Fibroblast of skin of left biceps (primary cell): ENCODE results near the gene NPDC1.
"Not testable (repeated sequence)": the region's sequence is repeated elsewhere in the genome, so short reads cannot be mapped to it uniquely, and the experiment has no call there.

Source experiments
- DNase-seq, 2 experiments: peaks; one replicate each; pipeline ENCODE4 v3.0.0-alpha.2; 2013; ENCODE audit warnings: low read depth in 2 of 2

NPDC1 gene

DNA sequence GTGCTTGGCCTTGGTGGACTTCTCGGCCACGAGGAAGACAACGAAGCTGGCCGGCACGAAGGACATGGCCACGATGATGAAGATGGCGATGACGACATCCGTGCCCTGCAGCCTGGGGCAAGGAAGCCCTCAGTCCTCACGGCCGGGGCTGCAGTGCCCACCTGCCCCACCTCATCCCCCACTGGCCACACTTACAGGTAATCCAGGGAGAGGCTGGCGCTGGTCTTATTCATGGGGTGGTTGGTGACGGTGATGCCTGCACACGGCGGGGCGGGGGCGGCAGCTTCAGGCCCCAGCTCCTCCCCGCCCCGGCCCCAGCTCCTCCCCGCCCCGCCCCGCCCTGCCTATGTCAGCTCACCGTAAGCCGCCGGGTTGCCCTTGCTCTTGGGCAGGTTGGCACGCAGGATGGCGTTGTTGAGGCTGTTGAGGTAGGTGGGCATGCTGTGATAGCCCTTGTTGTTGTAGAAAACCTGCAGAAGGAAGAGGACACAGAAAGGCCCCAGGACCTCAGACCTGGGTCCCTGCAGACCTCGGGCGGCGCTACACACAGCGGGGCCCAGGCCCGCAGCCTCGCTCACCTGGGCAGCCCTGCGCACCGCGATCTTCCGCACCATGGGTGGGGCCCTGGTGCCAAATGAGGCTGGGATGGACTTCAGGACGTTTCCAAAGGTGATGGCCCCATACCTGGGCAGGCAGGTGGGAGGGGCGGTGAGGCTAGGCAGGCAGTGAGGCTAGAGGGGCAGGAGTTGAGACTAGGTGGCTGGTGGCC is 33.9 kb downstream of the NPDC1 start:
- no peak for DNase-seq

- no peak for DNase-seq
Observed at GRCh38 chr9:137011156-137011555, 34.8 kb downstream of the NPDC1 start.

DNA sequence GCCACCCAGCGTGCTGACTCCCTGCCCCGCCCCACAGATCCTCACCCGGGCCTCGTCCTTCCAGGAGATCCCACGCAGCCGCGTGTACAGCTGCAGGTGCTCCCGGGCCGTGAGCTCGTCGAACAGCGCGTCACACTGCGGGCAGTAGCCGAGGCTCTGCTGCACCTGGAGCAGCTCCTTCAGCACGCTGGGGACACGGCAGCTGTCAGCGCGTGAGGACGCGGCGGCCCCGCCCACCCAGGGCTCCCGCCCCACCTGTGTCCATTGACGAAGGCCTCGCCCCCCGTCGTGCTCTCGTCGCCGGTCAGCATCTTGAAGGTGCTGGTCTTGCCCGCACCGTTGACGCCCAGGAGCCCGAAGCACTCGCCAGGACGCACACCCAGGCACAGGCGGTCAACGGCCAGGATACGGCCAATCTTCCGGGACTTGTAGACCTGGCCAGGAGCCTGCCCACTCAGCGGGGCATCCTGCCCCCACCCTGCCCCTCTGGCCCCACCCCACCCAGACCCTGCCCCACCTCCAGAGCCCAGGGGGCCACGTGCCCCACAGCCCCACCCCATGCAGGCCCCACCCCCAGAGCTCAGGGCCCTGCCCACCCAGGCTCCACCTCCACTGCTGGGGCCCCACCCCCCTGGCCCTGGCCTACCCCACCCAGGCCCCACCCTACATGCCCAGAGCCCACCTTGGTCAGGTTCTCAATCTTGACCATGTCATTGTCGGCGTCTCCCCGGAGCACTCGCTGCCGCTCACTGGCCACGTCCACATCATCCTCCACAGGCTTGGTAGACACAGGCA is 35.8 kb downstream of the NPDC1 start:
- no peak for DNase-seq

DNA sequence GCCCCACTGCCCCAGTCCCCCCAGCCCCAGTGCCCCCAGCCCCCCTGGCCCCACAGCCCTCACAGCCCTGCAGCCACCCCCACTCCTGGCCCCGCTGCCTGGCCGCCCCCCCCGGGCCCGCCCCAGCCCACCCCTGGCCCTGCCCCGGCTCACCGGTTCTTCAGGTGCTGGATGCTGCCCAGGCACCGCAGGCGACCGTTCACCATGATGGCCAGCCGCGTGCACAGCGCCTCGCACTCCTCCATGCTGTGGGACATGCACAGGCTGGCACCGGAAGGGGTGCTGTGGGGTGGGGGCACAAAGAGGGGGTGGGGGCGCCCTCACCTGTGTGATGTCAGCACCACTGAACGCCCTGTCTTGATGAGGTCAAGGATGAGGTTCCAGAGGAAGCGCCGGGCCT is 36.8 kb downstream of the NPDC1 start:
- no peak for DNase-seq

DNA sequence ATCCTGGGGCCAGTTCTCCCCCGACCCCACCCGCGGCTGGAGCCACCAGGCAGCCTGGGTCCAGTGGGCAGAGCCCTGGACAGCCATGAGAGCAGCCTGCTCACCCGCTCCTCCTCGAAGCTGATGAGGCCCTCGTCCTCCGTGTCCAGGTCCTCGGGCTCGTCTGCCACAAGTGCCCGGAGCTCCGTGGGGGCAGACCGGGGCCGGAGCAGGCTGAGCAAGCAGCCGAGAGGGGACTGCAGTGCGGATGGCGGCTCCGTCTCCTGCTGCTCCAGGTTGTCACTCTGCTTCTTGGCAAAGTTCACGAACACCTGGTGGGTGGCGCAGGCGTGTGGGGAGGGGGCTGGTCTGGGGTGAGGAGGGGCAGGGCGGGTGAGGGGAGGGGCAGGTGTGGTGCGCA is 37.7 kb downstream of the NPDC1 start:
- no peak for DNase-seq

DNA sequence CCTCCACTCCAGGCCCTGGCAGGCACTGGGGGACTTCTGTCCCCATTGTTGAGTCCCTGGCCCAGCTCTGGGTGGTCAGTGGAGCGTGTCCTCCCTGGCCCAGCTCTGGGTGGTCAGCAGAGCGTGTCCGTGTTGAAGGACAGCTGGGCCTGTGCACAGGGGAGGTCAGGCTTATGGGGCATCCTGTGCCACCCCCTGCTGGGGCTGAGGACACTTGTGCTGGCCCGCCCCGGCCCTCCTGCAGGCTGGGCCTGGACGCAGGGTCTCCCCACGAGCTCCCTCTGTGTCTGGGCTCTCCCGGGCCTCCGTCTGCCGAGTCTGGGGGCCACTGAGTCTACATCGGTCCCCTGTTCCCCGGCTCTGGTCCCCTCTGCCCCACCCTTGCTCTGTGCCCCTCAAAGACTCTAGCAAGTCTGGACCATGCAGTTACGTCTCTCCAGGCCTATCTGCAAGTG is 38.1 kb downstream of the NPDC1 start:
- DNase-seq = no peak

GRCh38 chr9:137007108-137007815 is 38.7 kb downstream of the NPDC1 start:
- DNase-seq = no peak

DNA sequence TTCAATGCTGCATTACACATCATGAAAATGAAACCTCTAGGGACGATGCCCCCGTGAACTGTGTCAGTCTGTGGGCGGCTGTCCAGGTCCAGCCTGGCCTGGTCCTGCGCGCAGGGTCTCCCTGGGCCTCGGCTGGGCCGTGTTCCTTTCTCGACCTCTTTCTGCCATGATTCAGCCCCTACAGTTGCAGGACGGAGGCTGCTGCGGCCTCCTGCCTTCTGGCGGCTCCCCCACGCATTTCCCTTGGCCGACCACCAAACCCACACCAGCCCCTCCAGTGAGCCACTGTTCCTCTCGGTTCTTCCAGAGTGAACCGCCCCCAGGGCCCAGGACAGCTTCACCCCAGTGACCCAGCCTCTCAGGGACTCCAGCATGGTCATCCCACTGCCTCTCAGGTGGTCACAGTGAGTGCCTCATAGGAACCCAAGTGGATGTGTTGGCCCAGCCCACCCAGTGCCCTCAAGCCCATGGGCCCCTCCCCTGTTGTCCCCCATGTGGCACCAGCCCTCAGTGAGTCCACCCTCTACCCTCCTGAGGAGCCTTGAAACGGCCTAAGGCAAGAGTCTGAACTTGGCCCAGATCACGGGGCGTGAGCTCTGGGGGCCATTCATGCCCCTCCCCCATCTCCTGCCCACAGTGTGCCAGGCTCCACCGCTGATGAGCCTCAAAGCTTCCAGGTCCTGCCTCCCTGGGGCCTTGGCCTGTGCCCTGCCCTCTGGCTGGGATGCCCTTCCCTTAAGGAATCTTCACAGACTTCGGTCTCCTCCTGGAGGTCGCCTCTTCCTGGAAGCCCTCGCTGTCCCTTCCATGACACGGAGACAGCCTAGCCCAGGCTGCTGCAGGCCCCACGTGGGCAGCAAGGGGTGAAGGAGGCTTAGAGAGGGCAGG is 39.6 kb downstream of the NPDC1 start:
- no peak for DNase-seq

- DNase-seq = not testable (repeated sequence)
Observed at GRCh38 chr9:137004285-137004684, 41.7 kb downstream of the NPDC1 start.

- DNase-seq = no peak
Observed at GRCh38 chr9:137002646-137003041, 43.3 kb downstream of the NPDC1 start.

- no peak for DNase-seq
Observed at GRCh38 chr9:137001857-137002645, 43.9 kb downstream of the NPDC1 start.

DNA sequence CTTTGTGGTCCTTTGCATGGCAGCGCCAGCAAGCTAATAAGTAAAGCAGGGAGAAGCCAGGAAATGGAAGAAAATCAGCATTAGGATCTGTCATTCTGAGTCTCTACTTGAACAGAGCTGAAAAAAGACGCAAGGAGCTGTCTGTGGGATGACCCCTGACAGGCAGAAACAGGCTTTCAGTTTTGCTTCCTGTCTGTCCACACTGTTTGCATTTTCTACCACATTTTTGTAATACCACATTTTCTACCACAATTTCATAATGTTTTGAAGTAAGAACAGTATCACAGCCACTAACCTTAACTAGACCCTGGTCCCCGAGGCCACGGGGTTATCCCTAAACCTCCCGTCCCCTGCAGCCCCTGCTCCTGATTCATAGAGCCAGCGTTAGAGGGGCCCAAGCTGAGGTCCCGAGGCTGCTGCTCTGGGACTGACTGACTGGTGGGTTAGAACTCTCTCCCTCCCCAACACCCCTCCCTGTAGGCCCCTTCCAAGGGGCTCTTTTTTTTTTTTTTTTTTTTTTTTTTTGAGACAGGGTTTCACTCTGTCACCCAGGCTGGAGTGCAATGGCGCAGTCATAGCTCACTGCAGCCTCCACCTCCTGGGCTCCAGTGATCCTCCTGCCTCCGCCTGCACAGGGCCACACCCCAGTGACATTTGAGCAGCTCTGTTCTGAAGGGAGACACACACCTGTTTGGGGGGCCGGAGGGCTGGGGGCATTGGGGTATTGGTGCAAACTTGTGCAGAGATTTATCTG is 45.6 kb downstream of the NPDC1 start:
- DNase-seq = no peak

DNA sequence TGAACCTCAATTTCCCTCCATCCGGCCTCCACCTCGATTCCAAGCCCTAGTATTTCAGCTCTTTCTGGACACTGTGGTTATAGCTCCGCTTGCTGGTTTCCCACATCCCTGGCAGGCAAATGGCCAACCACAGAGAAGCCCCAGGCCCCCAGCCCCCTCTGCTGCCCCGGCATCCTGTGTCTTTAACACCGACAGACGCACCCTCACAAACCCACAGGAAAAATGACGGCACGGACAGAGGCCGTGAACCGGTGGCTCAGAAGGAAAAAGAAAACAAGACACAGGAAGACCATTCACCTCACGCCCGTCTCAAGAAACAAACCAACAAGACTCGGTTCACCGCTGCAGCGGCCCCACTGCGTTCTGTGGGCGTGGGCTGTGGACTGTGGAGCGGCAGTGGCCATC is 48.1 kb downstream of the NPDC1 start:
- DNase-seq = no peak

DNA sequence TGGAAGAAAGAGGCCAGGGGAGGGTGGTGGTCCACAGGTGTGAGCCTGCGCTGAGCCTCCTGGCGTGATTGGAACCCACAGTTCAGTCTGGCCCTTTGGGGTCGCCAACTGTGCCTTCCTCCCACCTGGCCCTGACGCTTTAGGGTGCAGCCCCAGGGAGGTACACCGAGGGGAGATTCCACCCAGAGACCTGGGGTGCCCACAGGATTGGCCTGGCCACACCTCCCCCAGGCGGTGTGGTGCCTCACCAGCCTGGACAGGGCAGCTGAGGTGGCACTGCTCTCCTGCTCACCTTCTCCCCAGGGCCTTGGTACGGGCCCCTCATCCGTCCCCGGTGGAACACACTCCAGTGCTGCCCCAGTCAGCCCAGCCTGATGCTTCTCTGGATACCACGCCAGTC is 48.6 kb downstream of the NPDC1 start:
- no peak for DNase-seq

- no peak for DNase-seq
Observed at GRCh38 chr9:136996361-136997292, 49.4 kb downstream of the NPDC1 start, which contains the start of gene CLIC3. CLIC3 (minus strand) TSS chr9:136996568; CDS start chr9:136996543, 25 bp downstream.

GRCh38 chr9:136995772-136996311 is 50.1 kb downstream of the NPDC1 start:
- DNase-seq = no peak

- no peak for DNase-seq
Observed at GRCh38 chr9:136995362-136995761, 50.6 kb downstream of the NPDC1 start.

- no peak for DNase-seq
Observed at GRCh38 chr9:136994888-136995230, 51.1 kb downstream of the NPDC1 start.
